Measurements from ENCODE around the gene PRSS33.

The PRSS33 gene

DNA sequence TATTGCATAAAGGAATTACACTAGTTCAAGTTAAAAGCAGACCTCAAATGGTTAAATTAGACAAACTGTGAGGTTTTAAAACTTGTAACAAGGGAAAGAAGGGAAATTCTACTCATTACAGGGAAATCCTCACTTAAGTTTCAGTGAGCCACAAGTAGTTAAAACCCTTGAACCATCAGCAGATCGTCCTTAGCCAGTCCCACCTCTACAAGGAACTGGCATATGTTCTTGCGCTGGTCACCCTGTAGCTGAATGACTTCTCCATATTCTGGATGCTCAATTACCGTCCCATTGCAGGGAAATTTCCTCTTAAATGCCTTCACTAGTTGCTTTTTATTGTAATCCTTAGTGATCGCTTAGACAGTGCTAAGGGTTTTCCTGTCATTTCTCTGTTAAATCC lies 35.1 kb upstream of the PRSS33 start:
- Histone ChIP-seq H3K9me3 (ENCODE audit: control insufficient read depth, low read length) (no peaks in the 10 kb centered on the region), H3K9ac (no peak overlapping the region), H3K4me2 (ENCODE audit: low read length) (no peak overlapping the region), H3K27ac (no peak overlapping the region), H3K79me2 (no peaks in the 10 kb centered on the region), H2AFZ (no peak overlapping the region), H3K4me3 (ENCODE audit: low read depth, low read length) (no peak overlapping the region), H3K27me3 (ENCODE audit: control insufficient read depth, insufficient read depth, low read length) (no peaks in the 10 kb centered on the region), H3K4me1 (no peaks in the 10 kb centered on the region), H3K36me3 (ENCODE audit: control insufficient read depth, insufficient read depth, low read length) (no peaks in the 10 kb centered on the region)
- TF ChIP-seq, protein P1, sequence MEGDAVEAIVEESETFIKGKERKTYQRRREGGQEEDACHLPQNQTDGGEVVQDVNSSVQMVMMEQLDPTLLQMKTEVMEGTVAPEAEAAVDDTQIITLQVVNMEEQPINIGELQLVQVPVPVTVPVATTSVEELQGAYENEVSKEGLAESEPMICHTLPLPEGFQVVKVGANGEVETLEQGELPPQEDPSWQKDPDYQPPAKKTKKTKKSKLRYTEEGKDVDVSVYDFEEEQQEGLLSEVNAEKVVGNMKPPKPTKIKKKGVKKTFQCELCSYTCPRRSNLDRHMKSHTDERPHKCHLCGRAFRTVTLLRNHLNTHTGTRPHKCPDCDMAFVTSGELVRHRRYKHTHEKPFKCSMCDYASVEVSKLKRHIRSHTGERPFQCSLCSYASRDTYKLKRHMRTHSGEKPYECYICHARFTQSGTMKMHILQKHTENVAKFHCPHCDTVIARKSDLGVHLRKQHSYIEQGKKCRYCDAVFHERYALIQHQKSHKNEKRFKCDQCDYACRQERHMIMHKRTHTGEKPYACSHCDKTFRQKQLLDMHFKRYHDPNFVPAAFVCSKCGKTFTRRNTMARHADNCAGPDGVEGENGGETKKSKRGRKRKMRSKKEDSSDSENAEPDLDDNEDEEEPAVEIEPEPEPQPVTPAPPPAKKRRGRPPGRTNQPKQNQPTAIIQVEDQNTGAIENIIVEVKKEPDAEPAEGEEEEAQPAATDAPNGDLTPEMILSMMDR (IDR thresholded peaks at IDR 0.05) = no peak

DNA sequence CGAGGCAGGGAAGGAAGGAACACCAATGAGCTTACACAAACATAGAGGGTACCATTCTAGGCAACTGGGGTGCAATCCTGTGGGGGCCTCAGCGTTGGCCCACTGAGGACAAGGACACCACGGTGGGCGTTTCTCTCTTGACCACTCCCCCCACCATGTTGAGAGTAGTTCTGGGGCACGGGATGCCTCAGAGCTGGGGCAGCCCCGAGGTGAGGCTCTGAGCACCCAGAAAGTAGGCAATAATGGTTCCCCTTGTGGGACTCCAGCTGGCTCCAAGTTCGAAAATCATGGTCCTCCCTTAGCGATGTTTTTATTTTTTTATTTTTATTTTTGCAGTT lies 34.8 kb upstream of the PRSS33 start:
- Histone ChIP-seq H2AFZ (no peak overlapping the region), H3K4me3 (ENCODE audit: low read depth, low read length) (no peak overlapping the region), H3K79me2 (no peaks in the 10 kb centered on the region), H3K9ac (no peak overlapping the region), H3K27ac (no peak overlapping the region), H3K27me3 (ENCODE audit: control insufficient read depth, insufficient read depth, low read length) (no peaks in the 10 kb centered on the region), H3K36me3 (ENCODE audit: control insufficient read depth, insufficient read depth, low read length) (no peaks in the 10 kb centered on the region), H3K4me2 (ENCODE audit: low read length) (no peak overlapping the region), H3K4me1 (no peaks in the 10 kb centered on the region), H3K9me3 (ENCODE audit: control insufficient read depth, low read length) (no peaks in the 10 kb centered on the region)
- TF ChIP-seq, protein P1 (IDR thresholded peaks at IDR 0.05) = no peak

DNA sequence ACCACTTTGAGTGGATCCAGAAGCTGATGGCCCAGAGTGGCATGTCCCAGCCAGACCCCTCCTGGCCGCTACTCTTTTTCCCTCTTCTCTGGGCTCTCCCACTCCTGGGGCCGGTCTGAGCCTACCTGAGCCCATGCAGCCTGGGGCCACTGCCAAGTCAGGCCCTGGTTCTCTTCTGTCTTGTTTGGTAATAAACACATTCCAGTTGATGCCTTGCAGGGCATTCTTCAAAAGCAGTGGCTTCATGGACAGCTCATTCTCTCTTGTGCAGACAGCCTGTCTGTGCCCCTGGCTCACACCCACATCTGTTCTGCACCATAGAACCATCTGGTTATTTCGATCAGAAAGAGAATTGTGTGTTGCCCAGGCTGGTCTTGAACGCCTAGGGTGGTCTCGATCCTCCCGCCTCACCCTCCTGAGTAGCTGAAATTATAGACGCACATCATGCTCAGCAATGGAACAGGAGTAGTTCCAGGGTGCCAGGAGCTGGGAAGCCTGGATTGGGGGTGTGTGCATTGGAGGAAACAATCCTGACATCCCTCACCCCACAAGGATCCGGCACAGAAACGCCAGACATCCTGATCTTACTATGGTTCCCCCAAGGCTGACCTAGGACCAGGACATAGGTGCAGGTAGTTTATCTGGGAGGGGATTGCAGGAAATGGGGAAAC lies 34.3 kb upstream of the PRSS33 start:
- H3K27me3 ChIP-seq (ENCODE audit: control insufficient read depth, insufficient read depth, low read length) = no peaks in the 10 kb centered on the region
- no peak overlapping the region for H3K27ac ChIP-seq
- no peak overlapping the region for H3K4me2 ChIP-seq (ENCODE audit: low read length)
- TF ChIP-seq, protein P1 (IDR thresholded peaks at IDR 0.05) = no peak
- H3K9me3 ChIP-seq (ENCODE audit: control insufficient read depth, low read length) = no peaks in the 10 kb centered on the region
- H3K36me3 ChIP-seq (ENCODE audit: control insufficient read depth, insufficient read depth, low read length) = no peaks in the 10 kb centered on the region
- no peak overlapping the region for H3K9ac ChIP-seq
- H2AFZ ChIP-seq = no peak overlapping the region
- H3K79me2 ChIP-seq = no peaks in the 10 kb centered on the region
- H3K4me3 ChIP-seq (ENCODE audit: low read depth, low read length) = no peak overlapping the region
- H3K4me1 ChIP-seq = no peaks in the 10 kb centered on the region

DNA sequence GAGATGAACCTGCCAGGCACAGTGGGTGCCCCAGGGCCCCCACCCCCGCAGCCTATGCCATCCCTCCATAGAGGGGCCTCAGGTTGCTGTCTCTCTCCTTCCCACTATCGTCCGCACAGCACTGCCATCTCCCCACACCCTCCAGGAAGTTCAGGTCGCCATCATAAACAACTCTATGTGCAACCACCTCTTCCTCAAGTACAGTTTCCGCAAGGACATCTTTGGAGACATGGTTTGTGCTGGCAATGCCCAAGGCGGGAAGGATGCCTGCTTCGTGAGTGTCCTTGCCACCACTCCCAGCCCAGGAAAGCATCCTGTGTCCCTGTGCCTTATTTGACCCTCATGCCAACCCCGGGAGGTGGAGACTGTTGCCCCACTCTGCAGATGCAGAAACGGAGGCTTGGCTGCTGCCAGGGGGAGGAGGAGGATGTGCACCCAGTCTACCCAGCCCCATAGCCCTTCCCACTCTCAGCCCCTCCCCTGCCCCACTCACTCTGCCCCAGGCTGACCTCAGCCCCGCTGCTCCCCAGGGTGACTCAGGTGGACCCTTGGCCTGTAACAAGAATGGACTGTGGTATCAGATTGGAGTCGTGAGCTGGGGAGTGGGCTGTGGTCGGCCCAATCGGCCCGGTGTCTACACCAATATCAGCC lies 33.6 kb upstream of the PRSS33 start:
- Histone ChIP-seq H3K36me3 (ENCODE audit: control insufficient read depth, insufficient read depth, low read length) (no peaks in the 10 kb centered on the region), H2AFZ (no peak overlapping the region), H3K4me1 (no peaks in the 10 kb centered on the region), H3K9ac (no peak overlapping the region), H3K9me3 (ENCODE audit: control insufficient read depth, low read length) (no peaks in the 10 kb centered on the region), H3K79me2 (no peaks in the 10 kb centered on the region), H3K4me2 (ENCODE audit: low read length) (no peak overlapping the region), H3K27me3 (ENCODE audit: control insufficient read depth, insufficient read depth, low read length) (no peaks in the 10 kb centered on the region), H3K4me3 (ENCODE audit: low read depth, low read length) (no peak overlapping the region), H3K27ac (no peak overlapping the region)
- TF ChIP-seq, protein P1 (IDR thresholded peaks at IDR 0.05) = no peak

All from parathyroid adenoma (tissue), 2 donors.